GM04503 (cell line): ENCODE results near the gene SMIM24.

Experiments used
- DNase-seq: peaks from one replicate; pipeline ENCODE4 v3.0.0-alpha.2; 2012; ENCODE audit warnings: low read depth

SMIM24 gene

DNA sequence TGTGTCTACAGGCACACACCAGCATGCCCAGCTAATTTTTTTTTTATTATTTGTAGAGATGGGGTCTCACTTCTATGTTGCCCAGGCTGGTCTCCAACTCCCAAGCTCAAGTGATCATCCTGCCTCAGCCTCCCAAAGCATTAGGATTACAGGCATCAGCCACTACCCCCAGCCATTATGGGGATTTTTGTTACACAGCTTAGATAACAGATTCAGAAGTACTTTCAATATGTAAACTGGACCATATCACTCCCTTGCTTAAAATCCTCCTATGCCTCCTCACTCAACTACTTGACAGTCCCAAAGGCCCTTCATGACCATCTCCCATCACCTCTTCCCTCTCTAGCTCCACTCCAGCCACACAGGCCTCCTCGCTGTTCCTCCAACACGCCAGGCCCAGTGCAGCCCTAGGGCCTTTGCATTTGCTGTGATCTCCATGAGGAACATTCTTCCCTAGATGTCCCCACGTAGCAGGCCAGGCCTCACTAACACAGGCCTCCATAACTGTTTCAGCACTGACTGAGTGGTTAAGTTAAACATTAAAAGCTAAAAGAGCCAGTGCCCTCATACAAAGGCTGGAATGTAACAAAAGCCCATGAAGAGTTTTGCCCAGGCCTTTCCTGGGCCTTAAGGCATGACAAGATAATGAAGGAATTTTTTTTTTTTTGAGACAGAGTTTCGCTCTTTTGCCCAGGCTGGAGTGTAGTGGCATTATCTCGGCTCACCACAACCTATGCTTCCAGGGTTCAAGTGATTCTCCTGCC lies 17.6 kb upstream of the SMIM24 start:
- DNase-seq: no peak

DNA sequence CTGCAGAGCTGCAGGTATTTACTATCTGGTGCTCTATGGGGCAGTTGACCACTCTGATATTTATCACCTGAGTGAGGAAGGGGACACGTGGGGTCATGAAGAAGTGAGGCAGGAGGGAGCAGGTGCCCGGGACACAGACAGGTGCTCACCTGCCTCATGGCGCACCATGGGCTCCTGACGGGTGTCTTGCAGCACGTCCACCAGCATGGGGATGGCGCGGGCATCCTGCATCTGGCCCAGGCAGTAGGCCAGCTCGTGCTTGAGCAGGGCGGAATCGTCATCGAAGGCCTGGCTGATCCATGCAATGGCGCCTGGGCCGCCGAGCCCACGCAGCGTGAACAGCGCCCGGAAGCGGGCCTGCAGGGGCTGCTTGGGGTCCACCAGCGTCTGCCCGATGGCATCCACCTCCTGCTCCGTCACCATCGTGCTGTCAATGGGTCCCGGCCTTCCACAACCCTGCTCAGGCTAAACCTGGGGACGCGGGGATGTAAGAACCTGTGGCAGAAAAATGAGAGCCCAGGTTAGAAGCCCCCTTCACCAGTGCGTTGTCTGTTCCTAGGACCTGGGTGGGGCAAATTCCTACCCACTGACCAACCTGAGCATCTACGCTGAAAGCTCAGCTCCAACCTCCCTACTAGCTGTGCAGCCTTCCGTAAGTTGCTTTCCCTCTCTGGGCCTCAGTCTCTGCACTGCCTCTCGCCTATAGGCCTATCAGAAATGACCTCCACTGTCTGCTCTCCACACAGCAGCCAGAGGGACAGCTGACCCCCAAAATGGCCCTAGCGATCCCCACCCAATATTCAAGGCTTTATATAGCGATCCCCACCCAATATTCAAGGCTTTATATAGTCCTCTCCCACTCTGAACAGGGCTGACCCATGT lies 16.3 kb upstream of the SMIM24 start:
- DNase-seq: no peak

DNA sequence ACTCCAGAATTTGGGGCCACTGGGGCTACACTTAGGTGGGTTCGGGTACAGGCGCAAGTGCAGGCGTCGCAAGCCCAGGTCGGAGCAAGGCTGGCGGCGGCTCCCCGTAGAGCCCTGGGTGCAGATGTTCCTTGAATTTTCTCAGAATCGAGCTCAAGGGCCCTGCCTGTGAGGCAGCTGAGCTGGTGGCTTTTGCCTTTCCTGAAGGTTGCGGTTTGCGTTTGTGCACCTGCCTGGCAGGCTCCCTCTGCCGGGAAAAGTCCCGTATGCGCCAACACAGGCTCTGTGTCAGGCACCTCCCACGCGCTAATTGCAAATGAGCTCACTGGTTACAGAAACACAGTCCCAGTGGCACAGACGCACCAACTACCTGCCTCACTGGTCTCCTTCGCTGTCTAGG lies 14.2 kb upstream of the SMIM24 start:
- DNase-seq: no peak

DNA sequence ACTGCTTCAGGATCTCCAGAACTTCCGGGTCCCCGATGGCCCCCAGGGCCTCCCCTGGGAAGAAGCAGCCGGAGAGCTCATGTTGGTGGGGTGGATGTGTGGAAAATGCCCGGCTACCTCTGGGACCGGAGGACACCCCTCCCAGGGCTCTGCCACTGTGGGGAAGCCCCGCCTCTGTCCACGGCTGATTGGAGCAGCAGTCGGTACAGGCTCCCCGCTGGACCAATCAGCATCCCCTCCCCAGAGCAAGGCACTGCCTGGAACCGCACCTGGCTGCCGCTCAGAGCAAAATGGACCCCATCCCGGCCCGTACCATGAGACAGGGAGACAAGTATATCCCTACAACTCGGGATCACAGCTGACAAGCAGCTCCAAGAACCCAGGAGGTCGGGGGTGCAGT lies 13.7 kb upstream of the SMIM24 start:
- DNase-seq: no peak

DNA sequence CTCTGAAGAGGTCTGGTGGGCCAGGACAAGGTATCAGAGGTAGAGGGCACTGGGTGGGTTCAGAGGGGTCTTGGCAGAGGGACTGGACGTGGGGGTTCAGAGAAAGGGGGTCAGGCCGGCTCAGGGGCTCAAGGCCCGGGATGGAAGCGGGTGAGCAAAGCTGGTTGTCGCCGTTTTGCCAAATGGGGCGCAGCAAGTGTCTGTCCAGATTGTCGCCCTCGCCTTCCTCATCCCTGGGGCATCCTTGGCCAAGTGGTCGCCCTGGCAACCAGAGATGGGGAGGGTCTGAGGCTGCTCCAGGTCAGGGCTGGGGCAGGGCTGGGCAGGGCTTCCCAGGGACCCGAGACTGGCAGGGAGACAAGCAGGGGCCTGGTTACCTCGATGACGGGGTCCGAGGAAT lies 13.3 kb upstream of the SMIM24 start:
- no peak for DNase-seq

DNA sequence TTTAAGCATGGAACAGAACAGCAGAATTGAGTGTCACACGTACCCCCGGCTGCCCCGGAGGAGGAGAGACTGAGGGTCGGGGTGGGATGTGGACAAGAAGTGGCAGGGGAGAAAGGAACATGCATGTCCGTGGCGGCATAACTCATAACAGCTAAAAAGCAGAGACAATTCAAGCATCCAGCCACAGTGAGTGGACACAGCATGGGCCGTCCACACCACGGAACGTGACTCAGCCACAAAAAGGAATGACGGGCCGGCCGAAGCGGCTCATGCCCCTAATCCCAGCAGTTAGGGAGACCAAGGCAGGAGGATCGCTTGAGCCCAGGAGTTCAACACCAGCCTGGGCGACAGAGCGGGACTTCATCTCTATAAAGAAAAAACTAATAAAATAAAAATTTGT lies 12.6 kb upstream of the SMIM24 start:
- DNase-seq: no peak

DNA sequence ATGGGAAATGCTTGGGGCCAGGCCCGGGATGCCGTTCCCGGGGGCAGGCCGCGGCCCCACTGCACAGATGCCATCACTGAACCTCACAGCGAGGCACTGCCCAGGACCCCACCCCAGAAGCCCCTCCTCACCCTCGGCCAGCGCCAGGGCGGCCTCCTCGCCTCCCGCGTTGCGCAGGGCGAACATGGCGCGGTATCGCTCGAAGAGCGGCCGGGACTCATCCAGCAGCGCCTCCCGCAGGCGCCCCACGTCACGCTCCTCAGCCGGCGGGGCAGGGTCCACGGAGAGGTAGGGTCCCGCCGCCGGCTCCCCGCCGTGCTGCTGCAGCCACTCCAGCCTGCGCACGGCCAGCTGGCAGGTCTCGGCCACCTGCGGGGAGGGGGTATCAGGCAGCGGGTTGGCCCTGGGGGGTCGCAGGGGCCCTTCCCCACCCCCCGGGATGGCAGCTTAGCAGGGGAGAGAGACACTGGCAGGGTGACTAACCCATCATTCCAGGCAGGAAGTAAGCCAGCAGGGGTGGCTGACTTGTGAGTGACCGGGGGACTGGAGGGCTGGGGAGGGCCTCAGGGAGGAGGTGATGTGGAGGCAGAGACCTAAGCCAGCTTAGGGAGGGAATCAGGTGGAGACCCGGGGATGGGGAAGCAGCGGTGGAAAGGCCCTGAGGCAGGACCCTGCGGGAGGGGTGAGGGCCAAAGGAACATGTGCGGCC lies 12.0 kb upstream of the SMIM24 start:
- DNase-seq: no peak

DNA sequence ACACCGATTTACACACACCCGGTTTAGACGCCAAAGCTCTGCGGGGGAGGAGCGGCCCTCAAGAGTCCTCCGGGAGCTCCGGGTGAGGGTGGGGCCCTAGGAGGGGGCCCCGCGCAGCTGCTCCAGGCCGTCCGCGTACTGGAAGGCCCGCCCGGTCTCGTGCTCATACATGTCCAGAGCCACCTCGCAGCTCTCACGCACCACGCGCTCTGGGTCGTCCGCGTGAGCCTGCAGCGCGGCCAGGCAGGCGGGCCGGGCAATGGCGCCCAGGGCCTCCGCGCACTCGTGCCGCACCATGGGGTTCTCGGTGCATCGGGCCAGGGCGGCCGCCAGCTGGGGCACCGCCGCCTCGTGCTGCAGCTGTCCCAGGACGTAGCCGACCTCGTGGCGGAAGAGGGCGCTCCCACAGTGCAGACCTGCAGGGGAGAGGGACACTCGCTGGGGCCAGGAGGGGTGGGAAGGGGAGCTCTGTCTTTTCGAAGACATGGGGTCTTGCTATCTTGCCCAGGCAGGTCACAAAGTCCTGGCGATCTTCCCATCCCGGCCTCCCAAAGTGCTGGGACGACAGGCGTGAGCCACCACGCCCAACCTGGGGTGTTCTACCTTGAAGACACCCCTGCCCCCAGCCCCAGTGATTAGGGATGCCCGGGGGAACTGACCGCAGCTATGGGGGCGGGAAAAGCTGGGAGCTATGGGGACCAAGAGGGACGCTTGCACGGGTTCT lies 11.2 kb upstream of the SMIM24 start:
- no peak for DNase-seq

DNA sequence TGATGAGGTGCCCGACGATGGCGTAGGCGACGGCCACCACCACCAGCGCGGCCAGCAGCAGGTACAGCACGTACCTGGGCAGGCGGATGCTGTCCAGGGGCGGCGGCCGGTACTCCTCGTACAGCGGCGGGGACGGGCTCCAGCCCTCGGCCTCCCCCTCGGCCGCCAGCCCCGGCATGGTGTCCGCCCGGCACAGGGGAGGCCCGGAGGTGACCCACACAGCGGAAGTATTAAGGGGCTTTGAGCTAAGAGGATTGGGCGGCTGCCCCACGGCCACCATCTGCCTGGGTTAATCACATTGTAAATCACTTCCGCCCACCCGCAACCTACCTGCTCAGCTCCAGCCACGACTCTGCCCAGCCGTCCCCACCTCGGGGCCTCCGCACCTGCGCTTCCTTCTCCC lies 2.9 kb upstream of the SMIM24 start, which contains the start of gene SMIM44:
Gene SMIM44 (minus strand): TSS at position 216 of the 403 bp plus-strand sequence. CDS start 38 bp downstream, at position 178.
- no peak for DNase-seq

DNA sequence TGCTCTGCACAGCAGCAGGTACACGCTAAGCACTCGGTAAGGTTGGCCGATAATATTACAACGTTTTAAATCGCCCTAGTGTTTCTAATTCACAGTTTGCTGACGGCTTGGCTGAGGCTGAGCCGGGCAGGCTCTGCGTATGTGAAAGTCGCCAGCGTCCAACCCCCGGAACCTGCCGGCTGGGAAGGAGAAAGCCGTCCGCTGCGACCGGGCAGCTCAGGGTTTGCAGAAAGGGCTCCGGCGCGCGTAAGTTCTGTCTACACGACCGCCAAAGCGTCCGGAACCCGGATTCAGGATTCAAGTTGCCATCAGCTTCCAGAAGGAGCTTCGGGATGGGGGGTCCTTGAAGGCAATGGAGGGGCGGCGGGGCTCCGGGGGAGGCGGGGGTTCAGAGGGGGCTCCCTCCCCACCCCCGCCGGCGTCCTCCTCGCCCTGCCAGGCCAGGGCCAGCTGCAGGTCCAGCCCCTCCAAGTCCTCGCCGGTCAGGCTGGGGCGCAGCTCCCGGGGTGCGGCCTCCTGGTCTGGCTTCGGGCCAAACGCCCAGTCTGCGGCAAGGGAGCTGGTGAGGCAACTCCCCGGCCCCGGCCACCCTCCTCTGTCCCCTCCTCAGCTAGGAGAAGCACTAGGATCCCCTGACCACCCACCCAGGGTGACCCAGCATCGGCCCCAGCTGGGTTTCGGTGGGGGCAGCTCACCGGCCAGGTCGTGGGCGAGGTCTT lies 2.3 kb upstream of the SMIM24 start:
- no peak for DNase-seq

DNA sequence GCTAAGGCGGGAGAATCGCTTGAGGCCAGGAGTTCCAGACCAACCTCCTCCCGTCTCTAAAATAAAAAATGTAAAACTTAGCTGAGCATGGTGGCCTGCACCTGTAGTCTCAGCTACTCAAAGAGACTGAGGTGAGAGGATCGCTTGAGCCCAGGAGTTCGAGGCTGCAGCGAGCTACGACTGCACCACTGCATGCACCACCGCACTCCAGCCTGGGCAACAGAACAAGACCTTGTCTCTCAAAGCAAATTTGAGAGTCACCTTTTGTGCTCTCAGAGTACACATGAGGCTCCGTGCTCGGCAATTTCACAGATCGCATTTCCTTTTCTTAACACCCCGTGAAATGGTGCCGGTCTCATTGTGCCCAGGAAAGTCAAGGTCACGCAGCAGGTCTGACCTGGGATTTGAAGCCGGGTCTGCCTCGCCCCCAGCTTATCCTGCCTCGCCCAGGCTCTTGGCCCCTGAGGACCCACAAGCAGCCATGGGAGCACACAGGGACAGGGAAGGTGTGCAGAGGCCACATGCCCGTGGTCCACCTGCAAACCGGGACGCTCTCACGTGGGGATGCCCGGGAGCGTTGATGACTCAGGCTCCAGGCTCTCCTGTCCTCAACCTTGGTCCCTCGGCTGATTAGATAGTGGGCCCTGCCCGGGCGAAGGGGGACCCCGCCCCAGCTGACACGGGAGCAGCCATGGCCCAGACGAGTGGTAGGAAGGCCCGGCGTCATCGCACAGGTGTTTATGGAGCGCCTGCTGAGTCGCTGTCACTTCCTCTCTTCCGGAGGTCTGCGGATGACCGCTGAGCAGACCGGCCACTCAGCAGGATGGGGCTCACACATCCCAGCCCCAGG lies 1.1 kb upstream of the SMIM24 start:
- no peak for DNase-seq

DNA sequence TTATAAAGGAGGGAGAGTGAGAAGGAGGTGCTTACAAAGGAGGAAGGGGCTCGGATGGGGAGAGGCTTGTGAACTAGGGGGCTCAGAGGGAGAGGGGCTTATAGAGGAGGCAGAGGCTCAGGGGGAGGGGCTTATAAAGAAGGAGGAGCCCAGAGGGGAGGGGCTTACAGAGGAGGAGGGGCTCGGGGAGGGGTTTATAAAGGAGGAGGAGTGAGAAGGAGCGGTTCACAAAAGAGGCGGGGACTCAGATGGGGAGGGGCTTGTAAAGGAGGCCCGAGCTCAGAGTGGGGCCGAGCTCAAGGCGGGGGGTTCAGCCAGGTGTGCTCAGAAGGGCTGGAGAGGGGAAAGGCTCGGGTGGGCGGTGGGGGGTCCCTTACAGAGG lies 500 bp downstream of the SMIM24 start:
- no peak for DNase-seq

DNA sequence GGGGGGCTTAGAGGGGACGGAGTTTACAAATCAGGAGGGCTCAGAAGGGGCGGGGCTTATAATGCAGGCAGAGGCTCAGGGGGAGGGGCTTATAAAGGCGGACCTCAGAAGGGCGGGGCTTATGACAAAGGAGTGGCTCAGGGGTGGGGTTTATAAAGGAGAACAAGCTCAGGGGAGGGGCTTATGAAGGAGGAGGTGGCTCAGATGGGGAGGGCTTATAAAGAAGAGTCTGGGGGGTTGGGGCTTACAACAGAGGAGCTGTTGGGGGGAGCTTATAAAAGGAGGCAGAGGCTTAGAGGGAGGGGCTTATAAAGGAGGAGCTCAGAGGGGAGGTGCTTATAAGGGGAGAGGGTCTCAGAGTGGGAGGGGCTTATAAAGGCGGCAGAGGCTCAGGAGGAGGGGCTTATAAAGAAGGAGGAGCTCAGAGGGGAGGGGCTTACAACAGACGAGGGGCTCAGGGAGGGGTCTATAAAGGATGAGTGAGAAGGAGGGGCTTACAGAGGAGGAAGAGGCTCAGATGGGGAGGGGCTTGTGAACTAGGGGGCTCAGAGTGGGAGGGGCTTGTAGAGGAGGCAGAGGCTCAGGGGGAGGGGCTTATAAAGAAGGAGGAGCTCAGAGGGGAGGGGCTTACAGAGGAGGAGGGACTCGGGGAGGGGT lies 1.0 kb downstream of the SMIM24 start:
- no peak for DNase-seq

DNA sequence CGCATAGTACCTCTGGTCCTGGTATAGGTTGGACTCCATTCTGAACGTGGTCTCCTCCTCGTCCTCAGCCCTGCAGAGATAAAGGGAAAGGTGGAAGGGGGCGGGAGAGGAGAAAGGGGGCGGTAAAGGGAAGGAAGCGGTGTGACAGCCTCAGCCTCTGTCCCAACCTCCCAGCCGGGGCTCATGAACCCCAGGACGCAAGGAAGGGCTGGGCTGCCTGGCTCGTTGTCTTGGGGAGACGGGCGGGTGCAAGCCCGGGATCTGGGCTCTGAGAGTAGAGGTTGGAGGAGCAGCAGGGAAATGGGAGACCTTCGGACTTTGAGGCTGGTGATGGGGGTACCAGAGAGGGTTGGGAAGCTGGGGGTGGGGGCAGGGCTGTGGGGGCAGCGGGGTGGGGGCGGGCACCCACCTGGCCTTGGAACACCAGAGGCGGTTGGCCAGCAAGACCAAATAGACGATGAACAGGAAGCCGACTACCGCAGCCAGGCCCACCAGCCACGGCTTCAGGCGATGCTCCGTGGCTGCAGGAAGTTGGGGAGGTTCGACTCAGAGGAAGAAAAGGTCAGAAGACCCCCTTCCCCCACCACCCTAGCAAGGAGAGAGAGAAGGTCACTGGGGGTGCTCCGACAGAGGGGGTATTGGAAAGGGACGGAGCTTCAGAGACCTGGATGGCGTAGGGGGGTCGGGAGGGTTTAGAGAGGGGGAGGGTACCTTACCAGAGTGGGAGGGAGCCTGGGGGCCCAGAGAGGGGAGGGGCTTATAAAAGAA lies 1.7 kb downstream of the SMIM24 start:
- DNase-seq: no peak

DNA sequence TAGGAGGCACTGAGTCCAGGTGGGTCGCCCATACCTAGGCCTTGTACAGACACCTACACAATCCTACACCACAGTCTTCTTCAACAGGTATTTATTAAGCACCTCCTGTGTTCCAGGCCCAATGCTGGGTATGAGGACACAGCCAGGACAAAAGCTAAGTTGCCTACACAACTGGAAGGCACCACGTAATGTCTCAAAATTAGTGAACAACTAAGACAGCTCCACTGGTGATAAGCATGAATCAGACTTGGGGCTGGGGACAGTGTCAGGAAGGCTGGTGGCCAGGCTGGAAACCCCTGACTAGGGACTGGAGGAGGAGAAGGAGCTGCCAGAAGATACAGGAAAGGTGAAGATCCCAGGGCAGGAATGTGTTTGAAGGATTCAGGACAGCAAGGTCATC lies 2.4 kb downstream of the SMIM24 start:
- DNase-seq: no peak

DNA sequence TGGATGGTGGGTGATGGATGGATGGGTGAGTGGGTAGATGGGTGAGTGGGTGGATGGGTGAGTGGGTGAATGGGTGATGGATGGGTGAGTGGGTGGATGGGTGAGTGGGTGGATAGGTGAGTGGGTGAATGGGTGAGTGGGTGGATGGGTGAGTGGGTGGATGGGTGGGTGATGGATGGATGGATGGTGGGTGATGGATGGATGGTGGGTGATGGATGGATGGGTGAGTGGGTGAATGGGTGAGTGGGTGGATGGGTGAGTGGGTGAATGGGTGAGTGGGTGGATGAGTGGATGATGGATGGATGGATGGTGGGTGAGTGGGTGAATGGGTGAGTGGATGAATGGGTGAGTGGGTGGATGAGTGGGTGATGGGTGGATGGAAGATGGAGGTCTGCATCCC lies 2.8 kb downstream of the SMIM24 start:
- DNase-seq: no peak

DNA sequence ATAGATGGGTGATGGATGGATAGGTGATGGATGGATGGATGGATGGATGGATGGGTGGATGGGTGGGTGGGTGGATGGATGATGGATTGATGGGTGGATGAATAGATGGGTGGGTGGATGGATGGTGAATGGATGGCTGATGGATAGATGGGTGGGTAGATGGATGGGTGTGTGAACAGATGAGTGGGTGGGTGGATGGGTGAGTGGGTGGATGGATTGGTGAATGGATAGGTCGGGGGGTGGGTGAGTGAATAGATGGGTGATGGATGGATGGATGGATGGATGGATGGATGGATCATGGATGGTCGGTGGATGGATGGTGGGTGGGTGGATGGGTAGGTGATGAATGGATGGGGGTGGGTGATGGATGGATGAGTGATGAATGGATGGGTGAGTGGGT lies 3.5 kb downstream of the SMIM24 start:
- no peak for DNase-seq

DNA sequence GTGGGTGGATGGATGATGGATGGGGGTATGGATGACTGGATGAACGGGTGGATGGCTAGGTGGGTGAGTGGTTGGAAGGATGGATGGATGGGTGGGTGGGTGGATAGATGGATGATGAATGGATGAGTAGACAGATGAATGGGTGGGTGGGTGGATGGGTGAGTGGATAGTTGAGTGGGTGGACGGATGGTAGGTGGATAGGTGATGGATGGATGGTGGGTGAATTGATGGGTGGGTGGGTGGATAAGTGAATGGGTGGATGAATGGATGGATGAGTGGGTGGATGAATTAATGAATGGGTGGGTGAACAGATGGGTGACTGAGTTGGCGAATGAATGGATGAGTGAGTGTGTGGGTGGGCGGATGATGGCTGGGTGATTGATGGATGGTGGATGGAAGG lies 4.9 kb downstream of the SMIM24 start:
- no peak for DNase-seq

DNA sequence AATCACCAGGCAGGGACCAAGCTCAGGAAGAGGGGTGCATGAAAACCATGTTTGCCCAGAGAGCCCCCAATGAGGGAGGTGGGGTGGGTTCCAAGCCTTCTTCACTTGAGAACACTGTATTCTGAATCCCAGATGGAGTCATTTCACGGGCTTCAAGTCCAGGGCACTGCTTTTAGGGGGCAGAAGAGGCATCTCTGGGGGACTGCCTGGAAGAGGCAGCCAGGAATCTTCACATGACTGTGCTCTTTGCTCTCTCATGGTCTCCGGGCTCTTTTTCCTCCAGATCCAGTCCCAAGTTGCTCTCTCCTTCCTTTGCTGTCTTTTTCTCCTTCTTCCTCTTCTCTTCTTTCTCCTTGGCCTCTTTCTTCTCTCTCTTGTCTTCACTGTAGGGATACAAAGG lies 5.7 kb downstream of the SMIM24 start:
- DNase-seq: no peak
